ENCODE data around the gene ITGBL1. TPM values are rescaled to one million over a fixed set of nuclear protein-coding genes. Genes with fewer than 3 reads are reported as not detected.

ITGBL1 gene
- total RNA-seq, 3 donors from 2014 or later (not counting 1 experiment from before 2014, with no cell fraction given): not detected

DNA sequence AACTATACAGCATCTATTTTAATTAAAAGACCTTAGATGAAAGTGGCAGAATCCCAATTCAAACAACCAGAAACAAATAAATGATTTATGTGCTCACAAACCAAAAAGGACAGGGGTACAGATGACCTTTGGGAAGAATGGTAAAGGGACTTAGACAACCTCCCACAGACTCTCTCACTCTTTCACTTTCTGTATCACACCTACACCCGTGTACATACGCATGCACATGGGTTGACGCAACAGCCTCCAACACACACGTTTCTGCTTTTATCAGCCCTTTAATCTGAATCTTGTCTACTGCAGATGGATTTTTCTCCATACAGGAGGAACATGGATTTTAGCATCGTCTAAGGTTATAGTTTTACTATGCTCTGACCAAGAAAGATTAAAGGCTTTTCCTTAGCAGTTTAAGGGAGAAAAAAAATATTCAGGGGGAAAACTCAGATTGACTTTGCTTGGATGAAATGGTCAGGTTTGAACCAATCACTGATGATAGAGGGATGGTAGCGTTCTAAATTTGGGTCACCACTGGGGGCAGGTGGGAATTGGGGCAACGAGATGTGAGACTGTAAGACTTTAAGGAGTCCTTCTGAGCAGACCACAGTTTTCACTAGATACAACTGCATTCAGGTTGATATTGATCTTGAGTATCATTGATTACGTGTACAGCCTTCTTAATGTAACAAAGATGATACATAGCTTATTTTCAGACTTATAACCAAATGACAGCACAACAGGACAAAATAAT lies 166.1 kb downstream of the ITGBL1 start:
- H3K27me3 Mint-ChIP-seq (ENCODE audit: low read depth in 2 of 2): peaks cover 2 to 15% of the 10 kb centered on the region in 2 donors
- 81% methylated on average over 7 of the region's 8 CpGs for WGBS (ENCODE audit: insufficient coverage)

GRCh38 chr13:101621099-101621498 lies 168.6 kb downstream of the ITGBL1 start:
- intact Hi-C loops (cut with micrococcal nuclease): no loop called here
- TF ChIP-seq, protein P1, sequence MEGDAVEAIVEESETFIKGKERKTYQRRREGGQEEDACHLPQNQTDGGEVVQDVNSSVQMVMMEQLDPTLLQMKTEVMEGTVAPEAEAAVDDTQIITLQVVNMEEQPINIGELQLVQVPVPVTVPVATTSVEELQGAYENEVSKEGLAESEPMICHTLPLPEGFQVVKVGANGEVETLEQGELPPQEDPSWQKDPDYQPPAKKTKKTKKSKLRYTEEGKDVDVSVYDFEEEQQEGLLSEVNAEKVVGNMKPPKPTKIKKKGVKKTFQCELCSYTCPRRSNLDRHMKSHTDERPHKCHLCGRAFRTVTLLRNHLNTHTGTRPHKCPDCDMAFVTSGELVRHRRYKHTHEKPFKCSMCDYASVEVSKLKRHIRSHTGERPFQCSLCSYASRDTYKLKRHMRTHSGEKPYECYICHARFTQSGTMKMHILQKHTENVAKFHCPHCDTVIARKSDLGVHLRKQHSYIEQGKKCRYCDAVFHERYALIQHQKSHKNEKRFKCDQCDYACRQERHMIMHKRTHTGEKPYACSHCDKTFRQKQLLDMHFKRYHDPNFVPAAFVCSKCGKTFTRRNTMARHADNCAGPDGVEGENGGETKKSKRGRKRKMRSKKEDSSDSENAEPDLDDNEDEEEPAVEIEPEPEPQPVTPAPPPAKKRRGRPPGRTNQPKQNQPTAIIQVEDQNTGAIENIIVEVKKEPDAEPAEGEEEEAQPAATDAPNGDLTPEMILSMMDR (IDR thresholded peaks at IDR 0.05): no peak
- H3K27me3 Mint-ChIP-seq (ENCODE audit: low read depth in 2 of 2): peaks cover 0 to under 1% of the 10 kb centered on the region in 2 donors
- Histone ChIP-seq H3K27ac (ENCODE audit: low read length) (no peak overlapping the region), H3K9me3 (ENCODE audit: control insufficient read depth, insufficient read depth, low read length) (no peaks in the 10 kb centered on the region), H3K36me3 (ENCODE audit: control insufficient read depth, insufficient read depth, low read length) (no peaks in the 10 kb centered on the region), H3K4me1 (ENCODE audit: control insufficient read depth, insufficient read depth, low read length) (peaks cover 5% of the 10 kb centered on the region), H3K4me3 (ENCODE audit: low read length) (no peak overlapping the region), H3K27me3 (ENCODE audit: control insufficient read depth, insufficient read depth, low read length) (no peaks in the 10 kb centered on the region)
- no peak overlapping the region for H3K4me3 Mint-ChIP-seq
- peaks cover 17 to 29% of the 10 kb centered on the region in 2 donors for H3K4me1 Mint-ChIP-seq
- no peak overlapping the region for H3K27ac Mint-ChIP-seq
- no peak for ATAC-seq
- 100% methylated on average over 1 of the region's 2 CpGs for WGBS (ENCODE audit: insufficient coverage)
- no peaks in the 10 kb centered on the region for H3K9me3 Mint-ChIP-seq
- no peaks in the 10 kb centered on the region for H3K36me3 Mint-ChIP-seq
- DNase-seq: no peak

More for the DNA sequence above, 166.1 kb downstream of the ITGBL1 start:
- H3K27ac ChIP-seq (ENCODE audit: low read length): no peak overlapping the region
- ATAC-seq (peak; percentile 53 to 83 (median 72)), DNase-seq (peak in 1 of 2 donors; percentile 70)
- TF ChIP-seq, protein P1 (IDR thresholded peaks at IDR 0.05): no peak
- Mint-ChIP-seq H3K4me3 (no peak overlapping the region), H3K9me3 (no peaks in the 10 kb centered on the region), H3K4me1 (peaks cover 2 to 11% of the 10 kb centered on the region in 2 donors), H3K36me3 (no peaks in the 10 kb centered on the region), H3K27ac (no peak overlapping the region)
- no peaks in the 10 kb centered on the region for H3K36me3 ChIP-seq (ENCODE audit: control insufficient read depth, insufficient read depth, low read length)
- no peak overlapping the region for H3K4me3 ChIP-seq (ENCODE audit: low read length)
- no peaks in the 10 kb centered on the region for H3K4me1 ChIP-seq (ENCODE audit: control insufficient read depth, insufficient read depth, low read length)
- no peaks in the 10 kb centered on the region for H3K27me3 ChIP-seq (ENCODE audit: control insufficient read depth, insufficient read depth, low read length)
- intact Hi-C loops (cut with micrococcal nuclease): no loop called here
- H3K9me3 ChIP-seq (ENCODE audit: control insufficient read depth, insufficient read depth, low read length): no peaks in the 10 kb centered on the region

- intact Hi-C loops (cut with micrococcal nuclease): no loop called here
- H3K4me1 ChIP-seq (ENCODE audit: control insufficient read depth, insufficient read depth, low read length): peaks cover 10% of the 10 kb centered on the region
- H3K4me3 ChIP-seq (ENCODE audit: low read length): no peak overlapping the region
- no peaks in the 10 kb centered on the region for H3K36me3 ChIP-seq (ENCODE audit: control insufficient read depth, insufficient read depth, low read length)
- DNase-seq (peak in 1 of 2 donors; percentile 15), ATAC-seq (no peak)
- H3K9me3 ChIP-seq (ENCODE audit: control insufficient read depth, insufficient read depth, low read length): no peaks in the 10 kb centered on the region
- H3K27ac ChIP-seq (ENCODE audit: low read length): peak overlapping the region; percentile 78
- no peaks in the 10 kb centered on the region for H3K9me3 Mint-ChIP-seq
- H3K27me3 Mint-ChIP-seq (ENCODE audit: low read depth in 2 of 2): no peaks in the 10 kb centered on the region
- peak overlapping the region; percentile 77 for H3K4me3 Mint-ChIP-seq
- no CpG with 5 or more reads among the region's 2 CpGs for WGBS (ENCODE audit: insufficient coverage)
- H3K27ac Mint-ChIP-seq: peak overlapping the region; percentile 82 to 91
- H3K27me3 ChIP-seq (ENCODE audit: control insufficient read depth, insufficient read depth, low read length): no peaks in the 10 kb centered on the region
- H3K4me1 Mint-ChIP-seq: peaks cover 24 to 35% of the 10 kb centered on the region in 2 donors
- no peaks in the 10 kb centered on the region for H3K36me3 Mint-ChIP-seq
- TF ChIP-seq, protein P1 (IDR thresholded peaks at IDR 0.05): no peak
Observed at GRCh38 chr13:101623470-101624209, 171.2 kb downstream of the ITGBL1 start.
